Activated CD4-positive, CD25-positive, alpha-beta regulatory T cell treated with anti-CD3 and anti-CD28 coated beads, Interleukin-2, amount 50 U/mL, for 24 hours (primary cell): ENCODE data around the gene AKAP13.
A peak's percentile ranks its signal among the peaks of the same experiment; 100 is the strongest.
"Not testable (repeated sequence)": the region's sequence is repeated elsewhere in the genome, so short reads cannot be mapped to it uniquely, and the experiment has no call there.

Experiments
- ATAC-seq, 2 donors: fragments of 150-1000 bp; cut with Tn5 transposase; one replicate each; pipeline ENCODE4 v1.10.0; 2021; ENCODE audit warnings: mild to moderate bottlenecking in 1 of 2, moderate library complexity in 1 of 2

Gene AKAP13

GRCh38 chr15:85480923-85481322 lies 100.5 kb downstream of the AKAP13 start:
- ATAC-seq: no peak

- not testable (repeated sequence) for ATAC-seq
Observed at GRCh38 chr15:85481543-85481942, 101.1 kb downstream of the AKAP13 start.

- peak in 1 of 2 donors; percentile 48 for ATAC-seq
Observed at GRCh38 chr15:85482894-85483293, 102.5 kb downstream of the AKAP13 start.

- ATAC-seq: not testable (repeated sequence)
Observed at GRCh38 chr15:85483955-85484354, 103.6 kb downstream of the AKAP13 start.

GRCh38 chr15:85484923-85485322 lies 104.5 kb downstream of the AKAP13 start:
- ATAC-seq: not testable (repeated sequence)

DNA sequence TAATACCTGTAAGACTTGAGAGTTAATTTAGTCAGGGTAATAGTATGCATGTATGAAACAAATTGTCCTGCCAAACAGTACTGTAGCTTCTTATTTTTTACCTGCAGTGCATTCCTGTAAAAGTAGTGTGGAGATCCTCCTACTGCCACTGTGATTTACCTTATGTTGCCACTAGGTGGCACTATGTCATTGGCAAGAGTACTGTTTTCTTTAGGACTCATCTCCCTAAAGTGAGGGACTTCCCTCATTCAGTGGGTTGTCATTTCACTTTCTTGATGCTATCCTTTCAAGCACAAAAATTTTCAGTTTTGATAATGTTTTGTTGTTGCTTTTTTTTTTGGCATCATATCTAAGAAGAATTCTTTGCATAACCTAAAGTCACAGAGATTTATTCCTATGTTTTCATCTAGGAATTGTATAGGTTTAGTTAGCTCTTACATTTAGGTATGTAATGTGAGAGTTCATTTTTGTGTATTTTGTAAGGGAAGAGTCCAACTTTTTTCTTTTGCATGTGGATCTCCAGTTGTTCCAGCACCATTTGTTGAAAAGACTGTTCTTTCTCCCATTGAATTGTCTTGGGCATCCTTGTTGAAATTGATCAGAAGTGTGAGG lies 105.7 kb downstream of the AKAP13 start:
- ATAC-seq: peak; percentile 64 to 73

DNA sequence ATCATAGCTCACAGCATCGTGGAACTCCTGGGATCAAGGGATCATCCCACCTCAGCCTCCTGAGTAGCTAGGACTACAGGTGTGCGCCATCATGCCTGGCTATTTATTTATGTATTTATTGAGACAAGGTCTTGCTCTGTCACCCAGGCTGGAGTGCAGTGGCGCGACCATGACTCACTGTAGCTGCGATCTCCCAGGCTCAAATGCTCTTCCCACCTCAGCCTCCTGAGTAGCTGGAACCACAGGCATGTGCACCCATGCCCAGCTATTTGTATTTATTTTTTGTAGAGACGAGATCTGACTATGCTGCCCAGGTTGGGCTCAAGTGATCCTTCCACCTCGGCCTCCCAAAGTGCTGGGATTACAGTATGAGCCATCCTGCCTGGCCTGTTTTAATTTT lies 107.4 kb downstream of the AKAP13 start:
- not testable (repeated sequence) for ATAC-seq

DNA sequence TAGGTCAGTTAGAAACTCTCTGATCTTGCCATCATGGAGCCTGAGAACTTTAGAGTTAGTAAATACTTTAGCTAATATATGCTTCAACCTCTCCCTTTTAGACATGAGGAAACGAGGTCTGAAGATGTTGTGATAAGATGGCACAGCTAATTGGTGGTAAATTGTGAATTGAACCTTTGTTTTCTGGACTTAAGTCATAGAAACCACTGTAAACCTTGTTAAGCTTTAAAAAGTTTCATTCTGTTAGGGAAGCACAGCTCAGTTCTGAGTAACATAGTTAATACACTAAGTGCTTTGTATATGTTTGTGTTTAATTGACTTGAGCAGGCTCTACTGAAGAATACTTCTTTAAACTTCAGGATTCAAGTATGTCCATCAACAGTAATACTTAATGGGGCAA lies 108.6 kb downstream of the AKAP13 start:
- ATAC-seq: peak; percentile 28 to 44

DNA sequence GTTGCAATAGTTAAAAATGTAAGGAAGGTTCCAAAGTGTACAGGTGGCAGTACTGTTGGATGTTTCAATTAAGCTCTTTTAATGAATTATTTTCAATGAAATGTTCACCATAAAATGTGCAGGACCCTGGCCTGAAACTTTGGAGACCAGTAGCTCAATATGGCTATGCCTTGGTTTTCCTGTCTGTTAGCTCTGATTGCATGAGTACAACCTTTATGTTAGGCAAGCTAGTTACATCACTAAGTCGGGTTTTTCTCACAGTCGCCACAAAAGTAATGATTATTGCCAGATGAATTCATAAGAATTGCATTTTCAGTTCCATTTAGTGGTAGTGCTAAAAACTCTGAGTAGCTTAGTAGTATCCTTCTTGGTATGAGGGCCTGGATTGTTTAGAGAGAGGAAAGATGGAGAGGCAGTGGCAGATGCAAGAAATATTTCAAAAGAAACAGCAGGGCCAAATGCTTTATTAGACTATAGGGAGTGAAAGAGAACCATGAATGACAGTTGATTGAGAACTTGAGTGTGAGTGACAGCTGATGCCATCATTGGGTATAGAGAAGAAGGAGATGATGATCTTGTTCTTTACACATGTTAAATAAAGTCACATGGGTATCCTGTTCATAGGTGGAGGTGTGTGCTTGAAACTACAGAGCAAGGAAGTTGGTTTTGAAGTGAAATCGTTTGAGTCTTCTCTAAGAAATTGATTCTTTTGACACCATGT lies 109.5 kb downstream of the AKAP13 start:
- ATAC-seq: peak in 1 of 2 donors; percentile 21

- no peak for ATAC-seq
Observed at GRCh38 chr15:85490856-85491255, 110.5 kb downstream of the AKAP13 start.

GRCh38 chr15:85491691-85492090 lies 111.3 kb downstream of the AKAP13 start:
- ATAC-seq: no peak

- ATAC-seq: no peak
Observed at GRCh38 chr15:85492406-85492805, 112.0 kb downstream of the AKAP13 start.

DNA sequence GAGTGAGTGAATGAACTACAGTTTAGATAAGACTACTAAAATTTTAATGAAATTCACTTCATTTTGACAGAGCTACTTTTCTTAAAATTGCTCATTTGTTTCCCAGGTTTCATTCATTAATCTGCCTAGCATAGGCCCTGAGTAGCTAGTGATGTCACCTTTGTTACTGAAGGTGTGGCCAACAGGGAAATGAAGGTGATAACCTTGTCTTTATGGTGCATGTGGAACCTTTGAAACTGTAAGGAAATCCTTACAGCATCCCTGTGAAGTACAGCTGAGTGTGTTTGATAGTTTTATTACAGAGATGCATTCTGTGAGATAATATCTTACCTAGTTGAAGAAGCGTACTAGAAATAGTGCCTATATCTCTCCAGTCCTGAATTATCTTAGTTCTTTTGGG lies 112.9 kb downstream of the AKAP13 start:
- ATAC-seq: no peak

GRCh38 chr15:85494048-85494777 lies 113.8 kb downstream of the AKAP13 start:
- ATAC-seq: peak in 1 of 2 donors; percentile 20

- no peak for ATAC-seq
Observed at GRCh38 chr15:85495096-85495495, 114.7 kb downstream of the AKAP13 start.

DNA sequence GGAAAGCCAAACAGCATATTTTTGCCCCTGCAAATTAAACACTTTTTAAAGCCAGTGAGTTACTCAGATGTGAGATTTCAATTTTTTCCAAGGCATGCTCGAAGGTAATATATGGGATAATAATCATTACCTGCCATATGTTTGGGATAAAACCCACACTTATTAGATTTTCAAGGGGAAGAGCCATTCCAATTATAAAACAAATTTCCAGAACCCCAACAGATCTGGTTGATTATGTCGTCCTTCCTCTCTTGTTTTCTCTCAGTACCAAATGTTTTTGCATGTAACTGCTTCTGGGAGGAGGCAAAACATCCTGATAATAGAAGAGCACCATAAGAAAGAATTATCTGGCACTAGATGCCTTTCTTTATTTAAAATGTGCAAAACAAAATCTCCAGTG lies 115.1 kb downstream of the AKAP13 start:
- no peak for ATAC-seq

- ATAC-seq: no peak
Observed at GRCh38 chr15:85496151-85496550, 115.7 kb downstream of the AKAP13 start.

DNA sequence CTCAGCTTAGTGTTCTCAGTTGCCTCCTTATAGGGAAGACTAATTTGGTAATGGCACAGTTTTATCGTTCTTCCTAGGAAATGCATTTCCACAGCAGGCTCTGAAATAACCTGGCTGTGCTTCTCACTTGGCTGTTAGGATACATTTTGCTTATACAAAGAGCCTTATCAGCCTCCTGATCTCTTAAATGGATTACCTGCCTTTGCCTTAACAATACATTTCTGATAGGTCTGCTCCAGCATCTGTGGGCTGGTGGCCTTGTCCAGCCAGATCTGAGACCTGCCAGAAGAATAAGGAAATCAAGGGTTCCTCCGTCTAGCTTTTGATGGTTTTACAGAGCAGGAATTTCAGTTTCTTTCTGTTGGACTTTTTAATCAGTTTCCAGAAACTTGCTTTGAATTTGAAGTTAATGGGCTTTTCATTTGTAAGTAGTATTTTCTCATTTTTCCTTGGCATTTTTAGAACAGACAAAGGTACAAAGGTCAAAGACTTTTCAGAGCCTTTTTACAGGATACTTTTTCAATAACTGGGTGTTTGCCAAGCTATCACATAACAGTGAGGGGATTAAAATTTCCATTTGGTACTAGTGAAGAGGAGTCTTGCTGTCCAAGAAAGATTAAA lies 116.3 kb downstream of the AKAP13 start:
- no peak for ATAC-seq

DNA sequence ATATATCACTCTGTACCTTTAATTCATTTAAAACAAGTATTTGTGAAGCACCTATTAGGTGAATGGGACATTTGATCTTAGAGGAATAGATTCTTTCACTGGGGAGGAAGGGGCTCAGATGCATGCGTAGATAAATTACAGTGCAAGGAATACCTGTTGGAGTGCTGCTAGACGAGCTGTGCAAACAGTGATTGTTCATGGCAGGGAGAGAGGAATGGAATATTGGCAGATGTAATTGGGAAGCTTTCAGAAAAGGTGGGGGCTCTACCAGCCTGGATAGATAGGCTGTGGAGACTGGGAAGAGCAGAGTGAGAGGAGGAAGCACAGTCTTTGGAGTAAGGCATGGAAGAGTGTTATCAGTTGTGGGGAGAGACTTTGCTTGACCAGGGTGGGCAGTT lies 116.8 kb downstream of the AKAP13 start:
- ATAC-seq: no peak

- no peak for ATAC-seq
Observed at GRCh38 chr15:85498471-85498870, 118.1 kb downstream of the AKAP13 start.

- no peak for ATAC-seq
Observed at GRCh38 chr15:85499371-85499887, 119.0 kb downstream of the AKAP13 start.

GRCh38 chr15:85500060-85500708 lies 119.8 kb downstream of the AKAP13 start:
- peak; percentile 67 to 68 for ATAC-seq

DNA sequence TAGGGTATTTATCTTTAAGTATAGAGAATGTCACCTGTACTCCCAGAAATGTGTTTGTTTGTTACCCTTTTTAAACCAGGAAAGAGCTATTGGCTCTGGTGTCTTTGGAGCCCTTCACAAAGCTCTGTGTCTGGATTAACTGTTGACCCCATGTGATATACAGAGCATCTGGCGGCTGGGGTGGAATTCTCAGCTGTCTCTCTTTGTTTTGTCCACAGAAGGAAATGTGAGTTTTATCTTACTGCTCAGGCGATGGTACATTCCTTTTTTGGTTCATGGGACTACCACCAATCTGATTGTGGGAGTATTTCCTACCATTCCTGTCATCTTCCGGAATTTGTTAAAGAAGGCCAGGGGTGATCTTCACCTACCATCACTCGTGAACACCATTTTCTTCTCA lies 120.3 kb downstream of the AKAP13 start:
- no peak for ATAC-seq
